H1 (cell line): Measurements from ENCODE around the gene CDK4. TPM values are rescaled to one million over a fixed set of nuclear protein-coding genes. Genes with fewer than 3 reads are reported as not detected.

Experiments used
- CTCF ChIA-PET: fragments of 300-600 bp; sonication (Branson Sonifier 250); formaldehyde crosslinking; loops from one replicate; lab custom pipeline; 2021; ENCODE audit not compliant: partially characterized antibody; lab: Charles Lee
- POLR2A ChIA-PET: fragments of 300-600 bp; sonication (Branson Sonifier 250); formaldehyde crosslinking; loops from one replicate; lab custom pipeline; 2021; ENCODE audit warnings: inconsistent platforms; ENCODE audit not compliant: partially characterized antibody; lab: Charles Lee
- DNase-seq, 2 experiments: peaks; one replicate each; pipeline versions ENCODE4 v3.0.0 to v3.0.0-alpha.2; 2010 to 2022; ENCODE audit warnings: low spot score in 2 of 2, low read depth in 1 of 2, mixed read lengths in 1 of 2
- FAIRE-seq: peaks from 2 replicates; lab custom pipeline; 2011; peaks lifted over from hg19 to GRCh38; lab: Jason Lieb, UNC
- H2AFZ ChIP-seq: 2 replicates; pipeline ENCODE4 v1.8.1; 2012; ENCODE audit warnings: low read length, inconsistent platforms
- H2AK5ac ChIP-seq: 2 replicates; pipeline ENCODE4 v1.6.1; 2013; ENCODE audit warnings: low read depth, low read length
- H2BK120ac ChIP-seq: replicated peaks from 2 replicates; pipeline ENCODE3; 2013; ENCODE audit warnings: low read depth, low read length, inconsistent platforms
- H2BK12ac ChIP-seq: 2 replicates; pipeline ENCODE4 v1.6.1; 2013; ENCODE audit warnings: low read depth, low read length
- H2BK15ac ChIP-seq: 2 replicates; pipeline ENCODE4 v1.6.1; 2013; ENCODE audit warnings: low read length
- H2BK20ac ChIP-seq: 2 replicates; pipeline ENCODE4 v1.6.1; 2013; ENCODE audit warnings: low read length
- H2BK5ac ChIP-seq: 2 replicates; pipeline ENCODE4 v1.6.1; 2013; ENCODE audit warnings: low read depth, low read length
- H3K14ac ChIP-seq: 2 replicates; pipeline ENCODE4 v1.6.1; 2013; ENCODE audit warnings: inconsistent platforms; ENCODE audit not compliant: insufficient read length
- H3K18ac ChIP-seq: 2 replicates; pipeline ENCODE4 v1.6.1; 2013; ENCODE audit warnings: low read length; ENCODE audit errors: extremely low read depth
- H3K23ac ChIP-seq: 2 replicates; pipeline ENCODE4 v1.6.1; 2013; ENCODE audit warnings: inconsistent platforms; ENCODE audit not compliant: insufficient read length
- H3K23me2 ChIP-seq: 2 replicates; pipeline ENCODE4 v1.6.1; 2013; ENCODE audit warnings: low read depth, low read length
- H3K27ac ChIP-seq: 2 replicates; pipeline ENCODE4 v1.6.1; 2011; ENCODE audit warnings: low read depth, low read length, inconsistent platforms
- H3K27me3 ChIP-seq, 4 experiments: replicated peaks in 1 of 4; 1 replicate in 1 of 4; 2 replicates in 3 of 4; pipeline versions ENCODE4 v1.6.1 to v1.8.1; 2011 to 2013; ENCODE audit warnings: low read length in 3 of 4, mild to moderate bottlenecking in 3 of 4, inconsistent platforms in 2 of 4, mixed read lengths in 2 of 4, moderate library complexity in 1 of 4; ENCODE audit not compliant: control insufficient read depth in 3 of 4, insufficient read depth in 3 of 4; ENCODE audit errors: extremely low read depth in 1 of 4
- H3K36me3 ChIP-seq, 4 experiments: 2 replicates each; pipeline versions ENCODE4 v1.6.1 to v1.8.1; 2011 to 2013; ENCODE audit warnings: mild to moderate bottlenecking in 4 of 4, low read length in 3 of 4, moderate library complexity in 2 of 4, control low read depth in 1 of 4, inconsistent platforms in 1 of 4; ENCODE audit not compliant: insufficient read depth in 4 of 4, control insufficient read depth in 2 of 4
- H3K4ac ChIP-seq: replicated peaks from 2 replicates; pipeline ENCODE3; 2013; ENCODE audit warnings: low read length, low read depth, mixed read lengths, inconsistent platforms; ENCODE audit not compliant: insufficient read length
- H3K4me1 ChIP-seq, 4 experiments: replicated peaks in 1 of 4; 1 replicate in 1 of 4; 2 replicates in 3 of 4; pipeline versions ENCODE4 v1.6.1 to v1.8.1; 2011 to 2013; ENCODE audit warnings: low read length in 3 of 4, inconsistent platforms in 2 of 4, mixed read lengths in 1 of 4; ENCODE audit not compliant: insufficient read depth in 4 of 4, control insufficient read depth in 3 of 4
- H3K4me2 ChIP-seq, 2 experiments: 2 replicates each; pipeline versions ENCODE4 v1.6.1 to v1.8.1; 2011 to 2013; ENCODE audit warnings: low read depth in 2 of 2, low read length in 2 of 2, control low read depth in 1 of 2, inconsistent platforms in 1 of 2, mild to moderate bottlenecking in 1 of 2; ENCODE audit not compliant: insufficient read depth in 1 of 2
- H3K4me3 ChIP-seq, 4 experiments: fragments of 200-600, 300-600 bp in 1 of 4; sonication (generic), shearing (Covaris generic), sonication (Bioruptor Twin) in 1 of 4; 2 replicates each; pipeline versions ENCODE4 v1.5.1 to v1.8.1; 2011 to 2016; ENCODE audit warnings: low read length in 4 of 4, low read depth in 3 of 4, control low read depth in 2 of 4, inconsistent platforms in 2 of 4, mild to moderate bottlenecking in 2 of 4, mixed read lengths in 1 of 4, moderate library complexity in 1 of 4; ENCODE audit not compliant: insufficient read depth in 2 of 4; ENCODE audit errors: extremely low read depth in 1 of 4
- H3K56ac ChIP-seq: replicated peaks from 2 replicates; pipeline ENCODE3; 2013; ENCODE audit warnings: low read depth, mild to moderate bottlenecking, mixed read lengths, low read length, inconsistent platforms; ENCODE audit not compliant: insufficient read length
- H3K79me1 ChIP-seq: 2 replicates; pipeline ENCODE4 v1.6.1; 2013; ENCODE audit warnings: low read depth, low read length, control low read depth
- H3K79me2 ChIP-seq, 2 experiments: 2 replicates each; pipeline versions ENCODE4 v1.6.1 to v1.8.1; 2012 to 2013; ENCODE audit warnings: low read length in 2 of 2, mild to moderate bottlenecking in 2 of 2, inconsistent platforms in 1 of 2; ENCODE audit not compliant: insufficient read depth in 2 of 2, control insufficient read depth in 1 of 2
- H3K9ac ChIP-seq, 4 experiments: replicated peaks in 1 of 4; 1 replicate in 1 of 4; 2 replicates in 3 of 4; pipeline versions ENCODE4 v1.6.1 to v1.8.1; 2011 to 2013; ENCODE audit warnings: low read depth in 3 of 4, low read length in 3 of 4, control low read depth in 2 of 4, mild to moderate bottlenecking in 2 of 4, moderate library complexity in 2 of 4, inconsistent platforms in 1 of 4; ENCODE audit errors: extremely low read depth in 1 of 4
- H3K9me3 ChIP-seq, 2 experiments: 2 replicates each; pipeline versions ENCODE4 v1.6.1 to v1.8.1; 2012 to 2013; ENCODE audit warnings: mild to moderate bottlenecking in 2 of 2, moderate library complexity in 2 of 2, control low read depth in 1 of 2, inconsistent platforms in 1 of 2, low read depth in 1 of 2, low read length in 1 of 2, mixed read lengths in 1 of 2; ENCODE audit not compliant: insufficient read depth in 2 of 2
- H4K20me1 ChIP-seq, 2 experiments: replicated peaks in 1 of 2; 2 replicates each; pipeline versions ENCODE3 to v1.8.1; 2011 to 2013; ENCODE audit warnings: inconsistent platforms in 2 of 2, low read length in 2 of 2, mild to moderate bottlenecking in 1 of 2; ENCODE audit not compliant: insufficient read depth in 2 of 2, control insufficient read depth in 1 of 2
- H4K5ac ChIP-seq: 2 replicates; pipeline ENCODE4 v1.6.1; 2013; ENCODE audit warnings: low read length, low read depth, mixed read lengths, inconsistent platforms; ENCODE audit not compliant: insufficient read length
- H4K8ac ChIP-seq: 2 replicates; pipeline ENCODE4 v1.8.0; 2013; ENCODE audit warnings: mild to moderate bottlenecking, moderate library complexity, low read length, inconsistent platforms; ENCODE audit not compliant: insufficient read depth; ENCODE audit errors: extremely low read depth
- H4K91ac ChIP-seq: replicated peaks from 2 replicates; pipeline ENCODE3; 2013; ENCODE audit warnings: low read length, mixed read lengths, inconsistent platforms; ENCODE audit not compliant: insufficient read length
- SIN3A ChIP-seq, 2 experiments: IDR thresholded peaks in 1 of 2; conservative IDR thresholded peaks in 1 of 2; 2 replicates each; pipeline ENCODE4 v1.6.1; 2011 to 2012; ENCODE audit warnings: low read length in 2 of 2, improper control_type of control experiment in 1 of 2, low read depth in 1 of 2, mild to moderate bottlenecking in 1 of 2
- SP1 ChIP-seq: IDR thresholded peaks from 2 replicates; pipeline ENCODE4 v1.6.1; 2011; ENCODE audit warnings: low read depth, low read length
- WGBS, 2 experiments: shearing (Covaris generic) in 1 of 2; methylation state at CpG; one replicate each; pipeline versions ENCODE4 v1.1.6 to v1.1.7; 2013 to 2015; ENCODE audit warnings: low lambda C conversion rate in 2 of 2, mixed read lengths in 2 of 2, inconsistent platforms in 1 of 2, low coverage in 1 of 2, missing lambda C conversion rate in 1 of 2; ENCODE audit not compliant: insufficient replicate concordance in 2 of 2, insufficient coverage in 1 of 2, insufficient read length in 1 of 2; ENCODE audit errors: extremely low coverage in 1 of 2, missing lambda C conversion rate in 1 of 2; 5-methylcytosine and 5-hydroxymethylcytosine counted together
- polyA plus RNA-seq, 7 experiments: library from polyadenylated mRNA; depleted of rRNA in 3 of 7; stranded (reverse) in 5 of 7; unstranded in 2 of 7; fragments of >200 nt in 5 of 7; fragments of 200-250 nt in 2 of 7; gene quantifications; 1 replicate in 5 of 7; 2 replicates in 1 of 7; 4 replicates in 1 of 7; pipeline versions ENCODE4 v1.2.1 to v1.2.3, GENCODE V29; 2011 to 2013; ENCODE audit warnings: missing spikeins in 2 of 7, mixed read lengths in 2 of 7
- total RNA-seq: library from RNA; stranded (reverse); fragmentation: NEBNext Ultra II Directional; extraction: Animal tissue kit (Norgen Biotek cat#: 25700); gene quantifications from 2 replicates; pipeline ENCODE4 v1.2.1, GENCODE V29; 2021
- TF ChIP-seq, protein P1 (sequence below): IDR thresholded peaks from 2 replicates; pipeline ENCODE4 v1.6.1; 2011; ENCODE audit warnings: low read length, improper control_type of control experiment

The CDK4 gene
- total and polyA plus RNA-seq, 2 of the 8 experiments (the other 6 are each of a cell fraction or from before 2014, with no cell fraction given): 174 to 368 TPM

DNA sequence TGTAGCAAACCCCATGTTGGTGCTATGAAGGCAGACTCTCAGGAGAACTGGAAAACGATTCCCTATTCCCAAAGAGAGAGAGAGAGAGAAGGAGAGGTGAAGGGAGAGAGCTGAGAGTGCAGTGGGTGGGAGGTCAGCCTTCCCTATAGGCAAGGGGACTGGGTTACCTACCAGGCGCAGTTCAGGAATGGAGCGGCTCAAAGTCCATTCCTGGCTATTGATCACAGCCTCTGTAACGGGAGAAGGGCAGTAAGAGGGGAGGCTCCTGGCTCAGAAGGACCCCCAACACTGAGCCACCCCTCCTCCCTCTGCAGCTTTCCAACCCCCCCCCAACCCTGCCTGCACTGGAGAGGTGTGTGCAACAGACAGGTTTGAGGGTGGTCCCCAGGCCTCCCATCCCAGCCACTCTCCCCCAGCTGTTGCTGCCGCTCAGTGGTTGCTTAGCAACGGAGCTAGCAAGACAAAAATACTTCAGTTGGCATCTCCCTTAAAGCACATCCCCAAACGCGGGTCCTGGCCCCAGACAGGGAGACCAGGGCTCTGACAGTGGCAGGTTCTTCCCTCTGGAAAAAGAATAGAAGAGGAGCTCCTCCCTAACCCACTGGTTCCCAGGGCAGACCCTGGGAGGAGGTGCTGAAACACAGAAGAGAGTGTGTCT, 16.8 kb downstream of the CDK4 start:
- Histone ChIP-seq H3K27me3 (peaks cover 49 to 97% (median 88%) of the 10 kb centered on the region in 4 experiments), H3K79me2 (no peaks in the 10 kb centered on the region), H2AFZ (no peak overlapping the region), H2BK20ac (no peak overlapping the region), H3K79me1 (no peaks in the 10 kb centered on the region), H3K4me1 (peaks cover 6 to 29% (median 12%) of the 10 kb centered on the region in 4 experiments; a peak in 6 of 7 replicates), H3K18ac (no peak overlapping the region), H2BK15ac (peak overlapping the region; percentile 61; the same call in 1 of the 2 replicates), H3K9ac (no peak overlapping the region), H4K91ac (no peak overlapping the region), H2AK5ac (no peak overlapping the region), H3K9me3 (no peaks in the 10 kb centered on the region; a peak in 1 of 4 replicates), H4K8ac (no peak overlapping the region)
- ChIA-PET CTCF (interaction anchor here (0.6 to 11.2 kb wide), 24 partner anchors 9 to 280 kb away, joined by 3 to 149 read pairs (median 5); partner anchors contain the start of genes ARHGEF25, B4GALNT1, OS9 and TSPAN31), POLR2A (interaction anchor here (0.6 to 5.2 kb wide), 19 partner anchors 10 to 217 kb away, joined by 3 to 59 read pairs (median 4); partner anchors contain the start of genes ARHGEF25, CDK4, EEF1AKMT3 and METTL1)
- DNase-seq: no peak
- FAIRE-seq: no peak
- TF ChIP-seq, protein P1, sequence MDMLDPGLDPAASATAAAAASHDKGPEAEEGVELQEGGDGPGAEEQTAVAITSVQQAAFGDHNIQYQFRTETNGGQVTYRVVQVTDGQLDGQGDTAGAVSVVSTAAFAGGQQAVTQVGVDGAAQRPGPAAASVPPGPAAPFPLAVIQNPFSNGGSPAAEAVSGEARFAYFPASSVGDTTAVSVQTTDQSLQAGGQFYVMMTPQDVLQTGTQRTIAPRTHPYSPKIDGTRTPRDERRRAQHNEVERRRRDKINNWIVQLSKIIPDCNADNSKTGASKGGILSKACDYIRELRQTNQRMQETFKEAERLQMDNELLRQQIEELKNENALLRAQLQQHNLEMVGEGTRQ: no peak
- TF ChIP-seq SP1 (no peak), SIN3A (conservative IDR thresholded peaks at IDR 0.05 in 1 of 2, IDR thresholded peaks at IDR 0.05 in 1 of 2; ENCODE audit: low read depth in 1 of 2, low read length in 2 of 2) (0 out of 4 replicates have a peak, but pooled peaks of 1 of the 2 experiments have one; percentile 11)
- TF ChIP-seq, all 59 proteins: peak for 1
- Histone ChIP-seq H4K20me1 (peaks cover 0 to 17% of the 10 kb centered on the region in 2 experiments), H2BK120ac (no peak overlapping the region), H3K56ac (no peak overlapping the region), H4K5ac (no peak overlapping the region), H3K4me2 (peak overlapping the region; percentile 79 to 93), H3K23ac (no peak overlapping the region), H3K14ac (no peak overlapping the region), H3K4ac (no peak overlapping the region), H3K4me3 (peak overlapping the region in 3 of 4 experiments; percentile 26 to 76 (median 35); a peak in 5 of 8 replicates), H3K27ac (no peak overlapping the region), H3K36me3 (peaks cover 0 to 6% (median 0%) of the 10 kb centered on the region in 4 experiments; a peak in 1 of 8 replicates), H3K23me2 (peaks cover 2% of the 10 kb centered on the region; the same call in 1 of the 2 replicates), H2BK5ac (no peak overlapping the region), H2BK12ac (no peak overlapping the region; the same call in 1 of the 2 replicates)
- 27% methylated on average over 8 of the region's 8 CpGs; no CpG with 5 or more reads in 1 of the 2 experiments for WGBS, 2 experiments
